Mesodermal cell (in vitro differentiated cells): ENCODE measurements around the gene AKR1C2.
"Not testable (repeated sequence)": the region's sequence is repeated elsewhere in the genome, so short reads cannot be mapped to it uniquely, and the experiment has no call there.

Source experiments
- H3K27ac ChIP-seq: 2 replicates; pipeline ENCODE4 v1.7.0; 2013; ENCODE audit warnings: mild to moderate bottlenecking, low read depth, low read length, moderate library complexity; ENCODE audit not compliant: severe bottlenecking
- H3K36me3 ChIP-seq: 2 replicates; pipeline ENCODE4 v1.7.1; 2013; ENCODE audit warnings: mild to moderate bottlenecking, low read length, moderate library complexity; ENCODE audit not compliant: control insufficient read depth, insufficient read depth
- H3K4me1 ChIP-seq: one replicate; pipeline ENCODE4 v1.7.1; 2013; ENCODE audit warnings: mild to moderate bottlenecking, low read length; ENCODE audit not compliant: insufficient read depth, control insufficient read depth, poor library complexity, severe bottlenecking
- H3K4me3 ChIP-seq: 2 replicates; pipeline ENCODE4 v1.7.0; 2013; ENCODE audit warnings: low read length, control low read depth, mild to moderate bottlenecking; ENCODE audit not compliant: insufficient read depth, poor library complexity, severe bottlenecking; ENCODE audit errors: extremely low read depth
- H3K9me3 ChIP-seq: 2 replicates; pipeline ENCODE4 v1.7.1; 2013; ENCODE audit warnings: mild to moderate bottlenecking, low read length, moderate library complexity; ENCODE audit not compliant: control insufficient read depth
- WGBS, 2 experiments: methylation state at CpG; one replicate each; pipeline ENCODE4 v1.1.5; 2013; ENCODE audit warnings: missing lambda C conversion rate in 2 of 2; ENCODE audit not compliant: insufficient coverage in 2 of 2; 5-methylcytosine and 5-hydroxymethylcytosine counted together

The AKR1C2 gene

GRCh38 chr10:4984971-4985594, 18.6 kb downstream of the AKR1C2 start:
- H3K27ac ChIP-seq = no peak overlapping the region

GRCh38 chr10:4984223-4984622, 19.4 kb downstream of the AKR1C2 start:
- Histone ChIP-seq H3K4me1 (no peaks in the 10 kb centered on the region), H3K4me3 (no peak overlapping the region), H3K27ac (no peak overlapping the region), H3K9me3 (no peaks in the 10 kb centered on the region), H3K36me3 (no peaks in the 10 kb centered on the region)
- 84 to 95% methylated on average over 10 of the region's 10 CpGs for WGBS, 2 experiments

More at GRCh38 chr10:4984971-4985594, 18.6 kb downstream of the AKR1C2 start:
- Histone ChIP-seq H3K4me3 (no peak overlapping the region), H3K36me3 (no peaks in the 10 kb centered on the region), H3K4me1 (no peaks in the 10 kb centered on the region), H3K9me3 (no peaks in the 10 kb centered on the region)
- 77 to 78% methylated on average over 6 to 7 of the region's 7 CpGs for WGBS, 2 experiments

- WGBS, 2 experiments = 94 to 96% methylated on average over 5 of the region's 5 CpGs
- Histone ChIP-seq H3K36me3 (no peaks in the 10 kb centered on the region), H3K4me1 (no peaks in the 10 kb centered on the region), H3K4me3 (no peak overlapping the region), H3K9me3 (no peaks in the 10 kb centered on the region), H3K27ac (no peak overlapping the region)
These were observed 19.9 kb downstream of the AKR1C2 start for GRCh38 chr10:4983615-4984216.

- WGBS, 2 experiments = 92 to 93% methylated on average over 6 to 7 of the region's 9 CpGs
- no peaks in the 10 kb centered on the region for H3K36me3 ChIP-seq
- no peak overlapping the region for H3K27ac ChIP-seq
- H3K4me3 ChIP-seq = no peak overlapping the region
- no peaks in the 10 kb centered on the region for H3K9me3 ChIP-seq
- H3K4me1 ChIP-seq = no peaks in the 10 kb centered on the region
These were observed 20.9 kb downstream of the AKR1C2 start for GRCh38 chr10:4982764-4983226.

- WGBS, 2 experiments = 62 to 71% methylated on average over 10 to 11 of the region's 14 CpGs
- Histone ChIP-seq H3K4me1 (no peaks in the 10 kb centered on the region), H3K4me3 (no peak overlapping the region), H3K9me3 (no peaks in the 10 kb centered on the region), H3K27ac (no peak overlapping the region), H3K36me3 (no peaks in the 10 kb centered on the region)
These were observed 21.8 kb downstream of the AKR1C2 start for GRCh38 chr10:4981722-4982471.

- Histone ChIP-seq H3K4me3 (no peak overlapping the region), H3K27ac (no peak overlapping the region), H3K4me1 (no peaks in the 10 kb centered on the region), H3K36me3 (no peaks in the 10 kb centered on the region), H3K9me3 (no peaks in the 10 kb centered on the region)
- WGBS, 2 experiments = no CpG with 5 or more reads among the region's 2 CpGs
These were observed 22.9 kb downstream of the AKR1C2 start for GRCh38 chr10:4980793-4981192.

GRCh38 chr10:4978870-4979269, 24.8 kb downstream of the AKR1C2 start:
- Histone ChIP-seq H3K27ac (no peak overlapping the region), H3K9me3 (no peaks in the 10 kb centered on the region), H3K36me3 (no peaks in the 10 kb centered on the region), H3K4me3 (no peak overlapping the region), H3K4me1 (no peaks in the 10 kb centered on the region)
- WGBS, 2 experiments = 93 to 94% methylated on average over 4 of the region's 4 CpGs

GRCh38 chr10:4977025-4977424, 26.6 kb downstream of the AKR1C2 start:
- no peaks in the 10 kb centered on the region for H3K9me3 ChIP-seq
- no peak overlapping the region for H3K4me3 ChIP-seq
- H3K36me3 ChIP-seq = no peaks in the 10 kb centered on the region
- H3K4me1 ChIP-seq = no peaks in the 10 kb centered on the region
- H3K27ac ChIP-seq = no peak overlapping the region

GRCh38 chr10:4974400-4974799, 29.3 kb downstream of the AKR1C2 start:
- not testable (repeated sequence) for H3K9me3 ChIP-seq, H3K4me1 ChIP-seq, H3K4me3 ChIP-seq, H3K36me3 ChIP-seq, H3K27ac ChIP-seq

- not testable (repeated sequence) for H3K27ac ChIP-seq, H3K36me3 ChIP-seq
These were observed 30.4 kb downstream of the AKR1C2 start for GRCh38 chr10:4973294-4973693.

More at GRCh38 chr10:4973294-4973693, 30.4 kb downstream of the AKR1C2 start:
- not testable (repeated sequence) for H3K4me1 ChIP-seq, H3K9me3 ChIP-seq, H3K4me3 ChIP-seq
- 83 to 100% methylated on average over 1 of the region's 1 CpG for WGBS, 2 experiments
